ENCODE data around the gene SOBP.
"Not testable (repeated sequence)": the region's sequence is repeated elsewhere in the genome, so short reads cannot be mapped to it uniquely, and the experiment has no call there.

SOBP gene

DNA sequence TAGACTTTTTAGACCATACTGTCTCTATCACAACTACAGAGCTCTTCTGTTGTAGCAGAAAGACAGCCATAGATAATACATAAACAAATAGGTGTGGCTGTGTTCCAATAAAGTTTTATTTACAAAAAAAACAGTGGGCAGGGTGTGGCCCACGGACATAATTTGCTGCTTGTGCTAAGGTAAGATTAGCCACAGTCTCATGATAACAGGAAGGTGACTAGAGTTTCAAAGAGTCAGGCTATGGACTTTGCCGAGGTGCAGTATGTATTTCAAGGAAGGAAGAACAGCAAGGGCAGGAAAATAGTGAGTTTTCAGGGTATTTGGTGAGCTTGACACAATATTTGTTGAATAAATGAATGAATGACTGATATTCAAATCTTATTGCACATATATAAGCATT is 20.2 kb downstream of the SOBP start:
- H3K36me3 ChIP-seq (ENCODE audit: insufficient read depth, low read length) = no peaks in the 10 kb centered on the region
- no peaks in the 10 kb centered on the region for H3K27me3 ChIP-seq (ENCODE audit: control insufficient read depth, insufficient read depth, low read length)
- H3K4me2 ChIP-seq (ENCODE audit: low read length) = no peak overlapping the region
- no peaks in the 10 kb centered on the region for H3K4me1 ChIP-seq (ENCODE audit: control insufficient read depth, insufficient read depth, low read length)
- no peak overlapping the region for H3K9ac ChIP-seq (ENCODE audit: low read depth, low read length)
- H3K9me3 ChIP-seq (replicated peaks; ENCODE audit: low read length) = no peaks in the 10 kb centered on the region
- H3K4me3 ChIP-seq (ENCODE audit: low read length) = no peak overlapping the region

- Histone ChIP-seq H3K27me3 (ENCODE audit: control insufficient read depth, insufficient read depth, low read length) (no peaks in the 10 kb centered on the region), H3K4me2 (ENCODE audit: low read length) (no peak overlapping the region), H3K36me3 (ENCODE audit: insufficient read depth, low read length) (no peaks in the 10 kb centered on the region), H3K9me3 (replicated peaks; ENCODE audit: low read length) (no peaks in the 10 kb centered on the region), H3K9ac (ENCODE audit: low read depth, low read length) (no peak overlapping the region), H3K4me3 (ENCODE audit: low read length) (no peak overlapping the region), H3K4me1 (ENCODE audit: control insufficient read depth, insufficient read depth, low read length) (no peaks in the 10 kb centered on the region)
Measured at GRCh38 chr6:107511511-107511993, 21.6 kb downstream of the SOBP start.

GRCh38 chr6:107513214-107513613 is 23.3 kb downstream of the SOBP start:
- Histone ChIP-seq H3K4me3 (ENCODE audit: low read length) (no peak overlapping the region), H3K4me2 (ENCODE audit: low read length) (no peak overlapping the region), H3K36me3 (ENCODE audit: insufficient read depth, low read length) (no peaks in the 10 kb centered on the region), H3K9me3 (replicated peaks; ENCODE audit: low read length) (no peaks in the 10 kb centered on the region), H3K27me3 (ENCODE audit: control insufficient read depth, insufficient read depth, low read length) (no peaks in the 10 kb centered on the region), H3K4me1 (ENCODE audit: control insufficient read depth, insufficient read depth, low read length) (no peaks in the 10 kb centered on the region), H3K9ac (ENCODE audit: low read depth, low read length) (no peak overlapping the region)

- Histone ChIP-seq H3K36me3 (ENCODE audit: insufficient read depth, low read length) (no peaks in the 10 kb centered on the region), H3K27me3 (ENCODE audit: control insufficient read depth, insufficient read depth, low read length) (no peaks in the 10 kb centered on the region), H3K4me1 (ENCODE audit: control insufficient read depth, insufficient read depth, low read length) (no peaks in the 10 kb centered on the region), H3K4me2 (ENCODE audit: low read length) (no peak overlapping the region), H3K4me3 (ENCODE audit: low read length) (no peak overlapping the region), H3K9ac (ENCODE audit: low read depth, low read length) (no peak overlapping the region), H3K9me3 (replicated peaks; ENCODE audit: low read length) (no peaks in the 10 kb centered on the region)
Measured at GRCh38 chr6:107515955-107516354, 26.0 kb downstream of the SOBP start.

DNA sequence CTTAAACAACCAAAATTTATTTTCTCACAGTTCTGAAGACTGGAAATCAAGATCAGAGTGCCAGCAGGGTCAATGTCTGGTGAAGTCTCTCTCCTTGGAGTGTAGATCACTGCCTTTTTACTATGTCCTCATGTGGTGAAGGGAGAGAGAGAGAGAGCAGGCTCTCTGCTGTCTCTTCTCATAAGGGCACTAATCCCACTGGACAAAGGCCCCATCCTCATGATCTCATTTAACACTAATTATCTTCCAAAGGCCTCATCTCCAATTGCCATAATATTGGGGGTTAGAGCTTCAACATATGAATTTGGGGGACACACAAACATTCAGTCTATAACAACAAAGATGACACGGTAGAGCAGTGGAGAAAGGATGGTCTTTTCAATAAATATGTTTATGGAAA is 27.4 kb downstream of the SOBP start:
- no peak overlapping the region for H3K9ac ChIP-seq (ENCODE audit: low read depth, low read length)
- H3K4me3 ChIP-seq (ENCODE audit: low read length) = no peak overlapping the region

GRCh38 chr6:107519224-107519623 is 29.3 kb downstream of the SOBP start:
- not testable (repeated sequence) for H3K4me3 ChIP-seq (ENCODE audit: low read length); H3K27me3 ChIP-seq (ENCODE audit: control insufficient read depth, insufficient read depth, low read length); H3K4me1 ChIP-seq (ENCODE audit: control insufficient read depth, insufficient read depth, low read length); H3K9ac ChIP-seq (ENCODE audit: low read depth, low read length); H3K9me3 ChIP-seq (replicated peaks; ENCODE audit: low read length); H3K4me2 ChIP-seq (ENCODE audit: low read length); H3K36me3 ChIP-seq (ENCODE audit: insufficient read depth, low read length)

More for the DNA sequence above, 27.4 kb downstream of the SOBP start:
- Histone ChIP-seq H3K4me2 (ENCODE audit: low read length) (no peak overlapping the region), H3K27me3 (ENCODE audit: control insufficient read depth, insufficient read depth, low read length) (no peaks in the 10 kb centered on the region), H3K4me1 (ENCODE audit: control insufficient read depth, insufficient read depth, low read length) (no peaks in the 10 kb centered on the region), H3K9me3 (replicated peaks; ENCODE audit: low read length) (no peaks in the 10 kb centered on the region), H3K36me3 (ENCODE audit: insufficient read depth, low read length) (no peaks in the 10 kb centered on the region)

- H3K9me3 ChIP-seq (replicated peaks; ENCODE audit: low read length); H3K4me1 ChIP-seq (ENCODE audit: control insufficient read depth, insufficient read depth, low read length); H3K4me3 ChIP-seq (ENCODE audit: low read length); H3K36me3 ChIP-seq (ENCODE audit: insufficient read depth, low read length); H3K27me3 ChIP-seq (ENCODE audit: control insufficient read depth, insufficient read depth, low read length); H3K9ac ChIP-seq (ENCODE audit: low read depth, low read length); H3K4me2 ChIP-seq (ENCODE audit: low read length): not testable (repeated sequence)
Measured at GRCh38 chr6:107520706-107521105, 30.8 kb downstream of the SOBP start.

DNA sequence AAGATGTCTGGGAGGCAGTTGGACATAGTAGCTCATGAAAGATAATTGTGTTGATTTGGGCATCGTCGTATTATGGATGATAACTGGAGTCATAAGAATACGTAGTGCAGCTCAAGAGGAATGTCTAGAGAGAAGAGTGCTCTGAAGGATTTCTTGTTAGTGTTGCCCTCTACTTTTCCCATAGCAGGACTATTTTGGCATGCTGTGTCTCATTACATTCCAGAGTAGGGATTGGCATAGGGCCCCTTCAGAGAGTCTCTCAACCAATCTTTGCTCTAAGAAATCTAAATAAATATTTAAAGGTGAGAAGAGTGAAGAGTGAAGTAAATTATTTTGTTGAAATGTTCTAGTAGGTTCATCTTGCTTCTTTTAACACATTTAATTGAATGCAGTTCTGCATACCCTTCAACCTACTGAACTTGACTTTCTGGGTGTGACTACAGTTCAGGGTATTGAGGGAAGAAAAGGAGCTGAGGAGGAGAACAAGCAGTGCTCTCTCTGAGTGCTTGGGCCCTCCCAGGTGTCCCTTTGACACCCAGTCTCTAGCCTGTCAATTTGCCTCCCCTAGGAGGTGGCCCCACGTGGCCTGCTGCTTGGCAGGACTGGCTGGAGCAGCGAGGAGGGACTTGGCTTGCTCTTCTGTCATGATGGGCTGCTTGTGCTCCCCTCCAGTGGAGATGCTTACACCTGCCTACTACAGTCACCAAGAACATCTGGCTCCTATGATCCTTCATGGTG is 33.3 kb downstream of the SOBP start:
- Histone ChIP-seq H3K4me3 (ENCODE audit: low read length) (no peak overlapping the region), H3K36me3 (ENCODE audit: insufficient read depth, low read length) (no peaks in the 10 kb centered on the region), H3K9me3 (replicated peaks; ENCODE audit: low read length) (no peaks in the 10 kb centered on the region), H3K4me1 (ENCODE audit: control insufficient read depth, insufficient read depth, low read length) (no peaks in the 10 kb centered on the region), H3K27me3 (ENCODE audit: control insufficient read depth, insufficient read depth, low read length) (peaks cover 3% of the 10 kb centered on the region), H3K9ac (ENCODE audit: low read depth, low read length) (no peak overlapping the region), H3K4me2 (ENCODE audit: low read length) (no peak overlapping the region)

GRCh38 chr6:107523794-107524193 is 33.9 kb downstream of the SOBP start:
- Histone ChIP-seq H3K4me1 (ENCODE audit: control insufficient read depth, insufficient read depth, low read length) (no peaks in the 10 kb centered on the region), H3K4me3 (ENCODE audit: low read length) (no peak overlapping the region), H3K9me3 (replicated peaks; ENCODE audit: low read length) (no peaks in the 10 kb centered on the region), H3K36me3 (ENCODE audit: insufficient read depth, low read length) (no peaks in the 10 kb centered on the region), H3K9ac (ENCODE audit: low read depth, low read length) (no peak overlapping the region), H3K4me2 (ENCODE audit: low read length) (no peak overlapping the region), H3K27me3 (ENCODE audit: control insufficient read depth, insufficient read depth, low read length) (peaks cover 3% of the 10 kb centered on the region)

DNA sequence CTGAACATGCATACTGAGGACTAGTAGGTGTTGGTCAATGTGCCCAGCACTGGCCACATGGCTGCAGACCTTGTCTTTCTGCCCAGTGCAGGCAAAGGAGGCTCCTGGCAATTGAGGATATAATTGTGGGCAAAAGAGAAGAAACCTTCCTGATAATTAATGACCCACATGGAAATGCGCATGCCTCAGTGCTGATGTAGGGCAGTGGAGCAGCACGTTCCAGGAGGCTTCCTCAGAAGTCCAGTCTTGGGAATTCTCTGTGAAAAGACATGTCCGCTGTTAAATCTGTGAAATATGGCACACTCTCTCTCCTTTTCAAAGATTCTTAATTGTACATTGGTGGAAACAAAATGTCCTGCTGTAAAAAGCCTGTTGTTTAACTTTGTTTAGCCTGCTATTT is 34.7 kb downstream of the SOBP start:
- Histone ChIP-seq H3K9me3 (replicated peaks; ENCODE audit: low read length) (no peaks in the 10 kb centered on the region), H3K9ac (ENCODE audit: low read depth, low read length) (no peak overlapping the region), H3K27me3 (ENCODE audit: control insufficient read depth, insufficient read depth, low read length) (peaks cover 3% of the 10 kb centered on the region), H3K4me2 (ENCODE audit: low read length) (no peak overlapping the region), H3K4me1 (ENCODE audit: control insufficient read depth, insufficient read depth, low read length) (no peaks in the 10 kb centered on the region), H3K36me3 (ENCODE audit: insufficient read depth, low read length) (no peaks in the 10 kb centered on the region), H3K4me3 (ENCODE audit: low read length) (no peak overlapping the region)

DNA sequence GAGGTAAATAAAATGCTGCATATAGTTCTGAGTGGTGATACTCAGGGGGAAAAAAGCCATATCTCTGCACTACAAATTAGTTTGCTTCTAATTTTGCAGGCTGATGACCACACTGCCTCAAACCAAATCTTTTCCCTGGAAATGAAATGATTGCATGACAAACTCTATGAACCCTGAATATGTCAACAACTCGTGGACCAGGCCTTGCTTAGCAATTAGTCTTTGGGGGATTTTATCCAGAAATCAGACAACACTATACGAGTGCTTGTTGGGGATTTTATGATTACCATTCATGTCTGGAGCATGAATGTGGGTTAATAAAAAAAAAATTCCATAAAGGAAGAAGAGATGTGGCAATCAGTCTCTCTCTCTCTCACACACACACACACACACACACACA is 42.0 kb downstream of the SOBP start:
- H3K27me3 ChIP-seq (ENCODE audit: control insufficient read depth, insufficient read depth, low read length) = no peaks in the 10 kb centered on the region

DNA sequence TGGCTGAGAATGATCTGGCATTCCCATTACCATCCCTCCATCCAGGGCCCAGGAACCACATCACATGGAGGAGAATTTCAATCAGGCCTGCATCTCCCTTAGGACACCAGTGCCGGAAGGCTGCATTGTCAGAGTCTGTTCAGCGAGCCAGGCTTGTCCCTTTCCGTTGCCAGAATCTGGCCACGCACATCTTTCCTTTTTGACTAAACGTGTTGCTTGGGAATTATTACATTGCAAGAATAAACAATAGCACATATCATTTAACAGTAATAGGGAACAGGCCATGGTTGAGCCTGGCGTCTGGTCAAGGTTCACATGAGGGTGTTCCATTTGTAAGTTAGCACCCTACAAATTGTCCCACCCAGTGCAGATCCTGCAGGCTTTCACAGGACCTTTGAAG is 42.8 kb downstream of the SOBP start:
- no peak overlapping the region for H3K4me3 ChIP-seq (ENCODE audit: low read length)
- H3K27me3 ChIP-seq (ENCODE audit: control insufficient read depth, insufficient read depth, low read length) = no peaks in the 10 kb centered on the region
- no peak overlapping the region for H3K4me2 ChIP-seq (ENCODE audit: low read length)
- no peaks in the 10 kb centered on the region for H3K9me3 ChIP-seq (replicated peaks; ENCODE audit: low read length)
- H3K36me3 ChIP-seq (ENCODE audit: insufficient read depth, low read length) = no peaks in the 10 kb centered on the region
- H3K4me1 ChIP-seq (ENCODE audit: control insufficient read depth, insufficient read depth, low read length) = no peaks in the 10 kb centered on the region
- no peak overlapping the region for H3K9ac ChIP-seq (ENCODE audit: low read depth, low read length)

More for the DNA sequence above, 42.0 kb downstream of the SOBP start:
- Histone ChIP-seq H3K9ac (ENCODE audit: low read depth, low read length) (no peak overlapping the region), H3K9me3 (replicated peaks; ENCODE audit: low read length) (no peaks in the 10 kb centered on the region), H3K36me3 (ENCODE audit: insufficient read depth, low read length) (no peaks in the 10 kb centered on the region), H3K4me2 (ENCODE audit: low read length) (no peak overlapping the region), H3K4me3 (ENCODE audit: low read length) (no peak overlapping the region), H3K4me1 (ENCODE audit: control insufficient read depth, insufficient read depth, low read length) (no peaks in the 10 kb centered on the region)
